GM21737 (cell line): ENCODE results near the gene IRGQ.
"Not testable (repeated sequence)": the region's sequence is repeated elsewhere in the genome, so short reads cannot be mapped to it uniquely, and the experiment has no call there.

ENCODE experiments used
- ATAC-seq: cut with Tn5 transposase; IDR thresholded peaks from one replicate; pipeline ENCODE4 v1.9.1; 2021; ENCODE audit warnings: mild to moderate bottlenecking, moderate library complexity; ENCODE audit not compliant: unreplicated experiment

Gene IRGQ

GRCh38 chr19:43624933-43625332, 29.0 kb upstream of the IRGQ start:
- ATAC-seq = no peak

GRCh38 chr19:43623889-43624670, 28.1 kb upstream of the IRGQ start:
- ATAC-seq = no peak

- ATAC-seq = no peak
Observed at GRCh38 chr19:43622956-43623355, 27.0 kb upstream of the IRGQ start.

GRCh38 chr19:43622070-43622469, 26.1 kb upstream of the IRGQ start:
- no peak for ATAC-seq

- no peak for ATAC-seq
Observed at GRCh38 chr19:43620061-43621001, 24.4 kb upstream of the IRGQ start.

- peak; percentile 72 for ATAC-seq
Observed at GRCh38 chr19:43619262-43620060, 23.5 kb upstream of the IRGQ start, which contains the start of gene ZNF428. Gene ZNF428 (minus strand): TSS chr19:43619629. CDS start chr19:43614304, 5,325 bp downstream.

GRCh38 chr19:43618921-43619261, 23.0 kb upstream of the IRGQ start:
- peak; percentile 24 for ATAC-seq

GRCh38 chr19:43616954-43617353, 21.0 kb upstream of the IRGQ start:
- ATAC-seq = no peak

GRCh38 chr19:43616306-43616705, 20.4 kb upstream of the IRGQ start:
- ATAC-seq = no peak

- ATAC-seq = no peak
Observed at GRCh38 chr19:43612374-43612773, 16.4 kb upstream of the IRGQ start.

GRCh38 chr19:43611788-43612187, 15.9 kb upstream of the IRGQ start, which contains the start of gene SRRM5:
Gene SRRM5 (plus strand): TSS chr19:43612088. CDS start chr19:43612122, 34 bp downstream.
- ATAC-seq = no peak

- no peak for ATAC-seq
Observed at GRCh38 chr19:43610493-43610892, 14.6 kb upstream of the IRGQ start.

- ATAC-seq = no peak
Observed at GRCh38 chr19:43609872-43610271, 13.9 kb upstream of the IRGQ start.

GRCh38 chr19:43607238-43608205, 11.6 kb upstream of the IRGQ start:
- no peak for ATAC-seq

GRCh38 chr19:43606569-43607229, 10.8 kb upstream of the IRGQ start:
- ATAC-seq = no peak

- ATAC-seq = no peak
Observed at GRCh38 chr19:43605875-43606568, 10.1 kb upstream of the IRGQ start.

GRCh38 chr19:43600326-43600725, 4.4 kb upstream of the IRGQ start:
- not testable (repeated sequence) for ATAC-seq

- ATAC-seq = no peak
Observed at GRCh38 chr19:43599635-43600295, 3.8 kb upstream of the IRGQ start.
